ENCODE measurements around the gene PGA5. TPM values are rescaled to one million over a fixed set of nuclear protein-coding genes. Genes with fewer than 3 reads are reported as not detected.

Gene PGA5
- total and polyA plus RNA-seq, 2 experiments from 2014 or later = 0.45 to 0.52 TPM

GRCh38 chr11:61274084-61274483 lies 33.1 kb downstream of the PGA5 start (continued):
- TF ChIP-seq ZNF462 (CRISPR knock-in tag; IDR thresholded peaks at IDR 0.05) (no peak), CTCF (conservative IDR thresholded peaks at IDR 0.05; ENCODE audit: low read depth in 2 of 2) (no peak), EZH2 (IDR thresholded peaks at IDR 0.05; ENCODE audit: low read depth, unreplicated experiment) (no peak), JUNB (IDR thresholded peaks at IDR 0.05; ENCODE audit: unreplicated experiment) (no peak), NANOG (IDR thresholded peaks at IDR 0.05; ENCODE audit: borderline replicate concordance) (no peak)

- Mint-ChIP-seq H3K4me1 (peaks cover 17% of the 10 kb centered on the region), H3K27me3 (ENCODE audit: insufficient read depth, low read depth, poor library complexity) (peaks cover 5% of the 10 kb centered on the region), H3K36me3 (ENCODE audit: low read depth) (peaks cover 20% of the 10 kb centered on the region; the same call in 2 of the 3 replicates), H3K9me3 (no peaks in the 10 kb centered on the region), H3K4me3 (no peak overlapping the region), H3K27ac (no peak overlapping the region)
- H3K79me2 ChIP-seq (replicated peaks; ENCODE audit: insufficient read depth) = no peaks in the 10 kb centered on the region
- no peak overlapping the region for H3K4me3 ChIP-seq
- H3K9me2 ChIP-seq (ENCODE audit: insufficient read depth) = no peaks in the 10 kb centered on the region
- no peak overlapping the region for H3K4me2 ChIP-seq
- no peak overlapping the region for H3K27ac ChIP-seq (ENCODE audit: low read depth)
- DNase-seq (ENCODE audit: low spot score) = no peak
- H2AFZ ChIP-seq = no peak overlapping the region
- H3K27me3 ChIP-seq (ENCODE audit: insufficient read depth) = no peaks in the 10 kb centered on the region
- peaks cover 3% of the 10 kb centered on the region; the same call in 1 of the 2 replicates for H4K20me1 ChIP-seq (replicated peaks; ENCODE audit: insufficient read depth)
- H3K4me1 ChIP-seq (ENCODE audit: insufficient read depth) = no peaks in the 10 kb centered on the region
- H3F3A ChIP-seq (replicated peaks; ENCODE audit: low read depth) = no peaks in the 10 kb centered on the region
- peaks cover 5% of the 10 kb centered on the region; the same call in 1 of the 2 replicates for H3K36me3 ChIP-seq (ENCODE audit: insufficient read depth)
- ATAC-seq = no peak
- TF ChIP-seq CTCF (conservative IDR thresholded peaks at IDR 0.05; ENCODE audit: low read depth in 2 of 2) (no peak), EZH2phosphoT487 (IDR thresholded peaks at IDR 0.05; ENCODE audit: unreplicated experiment) (no peak), POLR2AphosphoS5 (IDR thresholded peaks at IDR 0.05; ENCODE audit: low read depth) (no peak), EZH2 (IDR thresholded peaks at IDR 0.05; ENCODE audit: low read depth, unreplicated experiment) (no peak), ZNF114 (CRISPR knock-in tag; IDR thresholded peaks at IDR 0.05) (no peak), JUNB (IDR thresholded peaks at IDR 0.05; ENCODE audit: unreplicated experiment) (no peak), CREB1 (CRISPR knock-in tag; IDR thresholded peaks at IDR 0.05; ENCODE audit: low read depth) (no peak), ZNF331 (CRISPR knock-in tag; IDR thresholded peaks at IDR 0.05; ENCODE audit: low read depth) (no peak)
- TF ChIP-seq, protein P1, sequence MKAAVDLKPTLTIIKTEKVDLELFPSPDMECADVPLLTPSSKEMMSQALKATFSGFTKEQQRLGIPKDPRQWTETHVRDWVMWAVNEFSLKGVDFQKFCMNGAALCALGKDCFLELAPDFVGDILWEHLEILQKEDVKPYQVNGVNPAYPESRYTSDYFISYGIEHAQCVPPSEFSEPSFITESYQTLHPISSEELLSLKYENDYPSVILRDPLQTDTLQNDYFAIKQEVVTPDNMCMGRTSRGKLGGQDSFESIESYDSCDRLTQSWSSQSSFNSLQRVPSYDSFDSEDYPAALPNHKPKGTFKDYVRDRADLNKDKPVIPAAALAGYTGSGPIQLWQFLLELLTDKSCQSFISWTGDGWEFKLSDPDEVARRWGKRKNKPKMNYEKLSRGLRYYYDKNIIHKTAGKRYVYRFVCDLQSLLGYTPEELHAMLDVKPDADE (IDR thresholded peaks at IDR 0.05) = no peak
Measured at GRCh38 chr11:61275191-61275590, 34.2 kb downstream of the PGA5 start.
